GOT3 (cell line): ENCODE data around the gene CPLANE2.
A peak's percentile ranks its signal among the peaks of the same experiment; 100 is the strongest.
"Not testable (repeated sequence)": the region's sequence is repeated elsewhere in the genome, so short reads cannot be mapped to it uniquely, and the experiment has no call there.

Experiments used
- DNase-seq: peaks from one replicate; lab custom pipeline; 2025; ENCODE audit warnings: mixed read lengths; lab: John Stamatoyannopoulos, UW

CPLANE2 gene

GRCh38 chr1:16208270-16208987 is 28.6 kb downstream of the CPLANE2 start:
- DNase-seq: no peak

GRCh38 chr1:16207318-16208269 is 29.4 kb downstream of the CPLANE2 start:
- no peak for DNase-seq

GRCh38 chr1:16206547-16207317 is 30.3 kb downstream of the CPLANE2 start:
- DNase-seq: peak; percentile 87

GRCh38 chr1:16205891-16206546 is 31.0 kb downstream of the CPLANE2 start:
- DNase-seq: no peak

- no peak for DNase-seq
Measured at GRCh38 chr1:16205334-16205671, 31.7 kb downstream of the CPLANE2 start.

- no peak for DNase-seq
Measured at GRCh38 chr1:16204634-16205333, 32.2 kb downstream of the CPLANE2 start.

- DNase-seq: no peak
Measured at GRCh38 chr1:16204216-16204615, 32.8 kb downstream of the CPLANE2 start.

DNA sequence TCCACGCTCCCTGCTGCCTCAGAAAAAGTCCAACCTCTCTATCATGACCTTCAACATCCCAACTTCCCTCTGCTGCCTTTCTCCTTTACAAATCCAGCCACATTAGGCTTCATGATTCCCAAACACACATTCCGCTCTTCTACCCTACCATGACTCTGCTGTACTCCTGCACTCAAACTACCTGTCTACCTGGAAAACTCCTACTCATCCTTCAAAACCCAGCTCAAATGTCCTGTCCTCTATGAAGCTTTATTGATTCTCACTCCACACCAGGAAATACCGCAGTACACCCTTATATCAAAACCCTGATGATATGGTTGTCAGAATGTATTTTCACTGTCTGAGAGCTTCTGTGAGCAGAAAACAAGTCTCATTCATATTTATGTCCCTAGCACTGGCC is 33.4 kb downstream of the CPLANE2 start:
- DNase-seq: no peak

DNA sequence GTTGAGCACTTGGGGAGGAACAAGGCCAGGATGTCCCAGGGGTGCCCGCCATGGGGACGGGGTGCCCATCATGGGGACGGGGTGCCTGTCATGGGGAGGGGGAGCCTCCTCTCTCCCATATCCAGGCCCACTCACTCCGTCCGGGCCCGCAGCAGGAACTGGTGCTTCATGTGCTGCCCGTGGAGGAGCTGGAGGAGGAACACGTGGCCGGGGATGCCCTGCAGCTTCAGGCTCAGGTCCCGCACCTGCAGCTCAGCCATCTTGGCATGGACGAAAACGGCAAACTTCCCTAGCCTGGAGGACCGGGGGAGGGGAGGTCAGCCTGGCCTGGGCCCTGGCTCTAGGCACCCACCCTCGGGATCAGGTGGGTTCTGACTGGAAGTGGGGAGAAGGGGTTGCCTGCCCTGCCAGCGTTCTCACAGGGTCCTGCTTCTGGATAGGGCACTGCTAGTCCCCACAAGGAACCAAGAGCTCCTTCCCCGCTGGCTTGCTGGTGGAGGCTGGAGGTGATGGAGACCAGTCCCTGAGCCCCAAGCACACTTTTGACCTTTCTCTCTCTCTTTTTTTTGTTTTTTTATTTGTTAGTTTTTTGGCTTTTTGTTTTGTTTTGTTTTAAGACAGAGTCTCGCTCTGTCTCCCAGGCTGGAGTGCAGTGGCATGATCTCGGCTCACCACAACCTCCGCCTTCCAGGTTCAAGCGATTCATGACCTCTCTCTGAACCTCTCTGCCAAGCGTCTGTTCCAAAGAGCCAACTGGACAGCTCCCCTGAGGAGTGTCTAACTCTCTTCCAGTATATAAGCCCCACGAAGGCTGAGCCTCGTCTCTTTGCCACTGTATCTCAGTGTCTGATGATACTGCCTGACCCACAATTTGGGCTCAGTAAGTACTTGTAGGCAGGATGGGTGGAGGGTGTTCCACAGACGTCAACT is 34.4 kb downstream of the CPLANE2 start:
- DNase-seq: no peak

DNA sequence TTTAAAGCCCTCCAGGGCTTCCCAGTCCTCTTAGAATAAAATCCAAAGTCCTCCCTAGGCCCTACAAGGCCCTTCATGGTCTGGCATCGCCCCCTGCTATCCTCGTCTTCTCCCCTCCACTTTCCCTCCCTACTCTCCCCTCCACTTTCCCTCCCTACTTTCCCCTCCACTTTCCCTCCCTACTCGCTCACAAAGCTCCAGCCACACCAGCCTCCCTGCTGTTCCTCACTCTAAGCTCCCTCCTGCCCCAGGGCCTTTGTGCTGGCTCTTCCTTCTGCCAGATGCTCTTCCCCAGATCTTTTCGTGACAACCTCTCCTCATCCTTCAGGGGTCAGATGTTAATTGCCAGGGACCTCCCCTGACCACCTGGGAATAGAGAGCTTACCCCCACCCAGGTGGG is 37.3 kb downstream of the CPLANE2 start:
- no peak for DNase-seq

DNA sequence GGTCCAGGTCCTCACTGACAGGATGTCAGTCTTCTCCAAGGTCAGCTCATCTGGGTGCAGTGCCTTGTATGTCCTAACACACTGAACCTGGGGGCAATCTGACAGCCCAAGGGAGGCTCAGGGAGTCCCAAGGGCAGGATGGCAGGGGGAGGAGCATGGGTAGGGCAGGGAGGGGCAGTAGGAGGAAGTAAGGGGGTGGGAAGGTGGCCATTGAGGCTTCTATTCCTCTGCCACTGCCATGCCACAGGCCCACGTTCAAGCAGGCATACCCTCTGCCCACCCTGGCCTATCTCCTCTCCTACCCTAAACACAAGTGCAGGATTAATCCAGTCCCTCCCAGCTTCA is 37.9 kb downstream of the CPLANE2 start:
- DNase-seq: no peak

DNA sequence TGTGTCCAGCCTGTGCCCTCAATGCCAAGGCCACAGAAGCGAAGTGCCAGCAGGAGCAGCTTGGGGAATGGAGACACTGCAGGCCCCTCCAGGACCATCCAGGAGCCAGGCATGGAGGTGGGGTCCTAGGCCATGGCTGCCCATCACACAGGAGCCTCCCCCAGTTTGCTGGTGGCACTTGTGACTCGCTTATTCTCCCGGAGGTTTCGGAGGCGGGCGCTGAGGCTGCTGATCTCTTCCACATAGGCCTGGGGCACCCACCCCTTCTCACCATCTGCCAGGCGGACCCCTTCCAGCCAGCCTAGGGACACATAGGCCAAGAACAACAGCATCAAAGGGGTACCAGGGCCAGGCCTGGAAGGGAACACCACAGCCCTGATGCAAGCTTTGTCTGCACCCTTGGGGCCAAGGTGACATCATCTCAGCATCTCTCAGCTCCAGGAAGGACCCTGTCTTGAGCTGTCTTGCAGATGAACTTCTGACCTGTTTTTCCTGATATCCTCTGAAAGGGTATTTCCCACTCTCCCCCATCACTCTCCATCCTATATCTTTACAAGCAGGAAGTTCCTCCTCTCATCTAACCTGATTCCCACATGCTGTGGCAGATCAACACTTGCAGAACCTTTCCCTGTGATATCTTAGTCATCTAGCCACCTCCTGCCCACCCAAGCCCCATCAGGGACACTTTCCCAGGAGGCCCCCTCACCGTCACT is 38.4 kb downstream of the CPLANE2 start:
- no peak for DNase-seq

DNA sequence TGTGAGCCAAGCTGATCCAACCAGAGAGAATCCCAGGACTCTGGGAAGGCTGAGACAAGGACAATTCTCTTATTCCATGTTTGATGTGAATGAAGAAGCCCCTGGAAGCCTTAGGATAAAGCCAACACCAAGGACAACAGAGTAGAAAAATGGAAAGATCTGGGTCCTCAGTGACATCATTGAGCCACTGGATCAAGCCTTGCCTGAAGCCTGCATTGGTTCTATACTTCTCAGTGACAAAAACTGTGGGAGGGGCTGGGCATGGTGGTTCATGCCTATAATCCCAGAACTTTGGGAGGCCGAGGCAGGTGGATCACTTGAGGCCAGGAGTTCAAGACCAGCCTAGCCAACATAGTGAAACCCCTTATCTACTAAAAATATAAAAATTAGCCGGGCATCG is 40.1 kb downstream of the CPLANE2 start:
- DNase-seq: no peak

GRCh38 chr1:16196139-16196538 is 40.8 kb downstream of the CPLANE2 start:
- not testable (repeated sequence) for DNase-seq

DNA sequence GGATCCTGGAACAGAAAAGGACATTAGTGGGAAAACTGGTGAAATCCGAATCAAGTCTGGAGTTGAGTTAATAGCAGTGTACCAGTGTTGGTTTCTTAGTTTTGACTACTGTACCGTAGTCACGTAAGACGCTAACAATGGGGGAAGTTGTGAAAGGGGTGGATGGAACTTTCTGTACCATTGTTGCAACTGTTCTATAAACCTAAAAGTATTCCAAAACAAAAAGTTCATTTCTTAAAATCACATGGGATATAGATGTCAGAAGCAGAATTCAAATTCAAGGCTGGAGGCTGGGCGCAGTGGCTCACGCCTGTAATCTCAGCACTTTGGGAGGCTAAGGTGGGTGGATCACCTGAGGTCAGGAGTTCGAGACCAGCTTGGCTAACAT is 41.5 kb downstream of the CPLANE2 start:
- DNase-seq: no peak

DNA sequence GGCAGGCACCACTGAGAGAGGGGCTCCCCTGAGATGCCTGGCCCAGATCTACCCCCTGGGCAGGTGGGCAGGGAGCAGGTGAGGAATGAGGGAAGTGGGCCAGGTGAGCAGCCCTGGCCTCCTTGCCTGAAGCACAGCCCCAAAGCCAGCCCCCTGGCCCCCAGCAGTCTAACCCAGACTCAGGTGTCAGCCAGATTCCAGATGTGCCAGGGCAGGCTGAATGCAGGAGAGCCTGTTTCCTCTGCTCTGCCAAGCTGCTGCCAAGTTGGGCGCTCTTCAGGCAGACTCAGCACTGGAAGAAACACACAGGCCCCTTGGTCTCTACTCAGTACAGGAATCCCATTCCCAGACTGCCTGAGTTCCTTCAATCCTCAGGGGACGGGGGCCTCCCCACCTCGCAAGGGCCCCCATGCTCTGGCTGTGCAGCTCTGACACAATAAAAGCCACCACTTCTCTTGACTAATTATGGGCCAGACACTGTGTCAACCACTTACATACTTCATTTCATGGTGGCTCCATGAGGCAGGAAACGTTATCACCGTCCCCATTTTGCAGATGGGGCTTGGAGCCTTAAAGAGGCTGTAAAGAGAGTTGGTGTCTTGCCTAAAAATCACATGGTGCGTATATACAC is 45.0 kb downstream of the CPLANE2 start:
- no peak for DNase-seq

DNA sequence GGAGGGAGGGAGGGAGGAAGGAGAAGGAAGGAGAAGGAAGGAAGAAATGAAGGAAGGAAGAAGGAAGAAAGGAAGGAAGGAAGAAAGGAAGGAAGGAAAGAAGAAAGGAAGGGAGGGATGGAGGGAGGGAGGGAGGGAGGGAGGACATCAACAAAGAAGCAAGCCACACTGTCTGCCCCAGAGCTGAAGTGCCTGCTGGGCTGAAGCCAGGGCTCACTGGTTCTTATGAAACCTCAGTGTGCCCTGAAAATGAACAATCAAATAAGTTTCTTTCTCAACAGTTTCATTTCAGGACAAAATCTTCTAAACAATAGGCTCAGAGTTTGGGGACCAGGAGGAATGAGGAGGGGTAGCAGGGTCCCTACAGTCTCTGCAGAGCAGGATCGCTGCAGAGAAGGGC is 45.7 kb downstream of the CPLANE2 start:
- no peak for DNase-seq

DNA sequence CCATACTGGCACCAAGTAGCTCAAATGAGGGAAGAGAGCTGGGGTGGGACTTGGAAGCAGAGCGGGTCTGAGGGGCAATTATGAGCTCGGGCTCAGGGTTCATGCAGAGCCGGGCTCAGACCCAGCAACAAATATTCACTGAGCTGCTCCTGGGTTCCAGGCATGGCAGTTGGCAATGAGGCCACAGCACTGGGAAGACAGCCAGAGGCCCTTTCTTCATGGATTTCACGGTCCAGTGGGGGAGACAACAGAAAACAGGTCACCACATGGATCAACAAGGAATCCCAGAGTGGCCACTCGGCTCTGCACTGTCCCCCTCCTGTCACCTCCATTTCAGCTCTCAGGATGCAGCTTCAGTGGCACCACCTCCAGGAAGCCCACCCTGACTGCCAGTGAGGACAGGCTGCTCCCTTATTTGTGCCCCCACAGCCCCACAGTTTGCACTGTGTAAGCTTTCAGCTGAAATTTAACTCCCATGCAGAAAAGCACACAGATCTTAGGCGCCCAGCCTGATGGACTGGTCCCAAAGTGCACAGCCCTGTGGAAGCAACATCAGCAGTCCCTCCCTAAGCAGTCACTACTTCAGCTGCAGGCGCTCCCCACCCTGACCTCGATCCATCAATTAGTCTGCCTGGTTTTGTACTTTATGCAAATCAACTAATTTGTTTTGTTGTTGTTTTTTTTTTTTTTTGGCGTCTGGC is 46.9 kb downstream of the CPLANE2 start:
- DNase-seq: no peak

- no peak for DNase-seq
Measured at GRCh38 chr1:16189003-16189402, 48.0 kb downstream of the CPLANE2 start.
